ENCODE data around the gene RELN. TPM values are rescaled to one million over a fixed set of nuclear protein-coding genes. Genes with fewer than 3 reads are reported as not detected.

The RELN gene
- total and polyA plus RNA-seq, 4 experiments from 2014 or later, result not detected

DNA sequence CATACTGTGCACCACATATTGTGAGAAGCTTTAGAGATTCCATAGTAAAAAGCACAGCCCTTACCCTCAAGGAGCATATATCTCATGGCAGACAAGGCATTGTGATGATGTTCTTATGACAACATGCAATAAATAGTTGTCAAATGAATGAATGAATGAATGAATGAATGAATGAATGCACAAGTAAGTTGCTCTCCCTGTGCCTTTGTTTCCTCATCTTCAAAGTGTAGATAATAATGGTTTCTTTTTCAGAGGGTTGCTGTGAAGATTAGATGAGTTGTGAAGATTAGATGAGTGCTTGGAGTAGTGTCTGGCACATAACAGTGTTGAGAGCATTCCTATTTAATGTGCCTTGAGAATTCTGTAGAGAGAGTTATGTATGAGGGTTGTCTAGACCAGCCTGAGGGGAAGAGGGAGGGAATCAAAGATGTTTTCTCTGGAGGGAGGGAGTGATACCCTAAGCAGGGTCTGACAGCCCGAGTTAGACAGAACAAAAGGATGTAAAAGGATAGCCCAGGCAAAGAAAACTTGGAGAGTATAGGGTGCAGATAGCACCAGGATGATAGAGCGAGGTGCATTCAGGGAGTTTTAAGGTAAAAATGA lies 217.2 kb downstream of the RELN start:
- Histone ChIP-seq H3K9me3 (ENCODE audit: control insufficient read depth in 1 of 2, low read length in 2 of 2) (no peaks in the 10 kb centered on the region), H3K27me3 (ENCODE audit: insufficient read depth, low read length) (no peaks in the 10 kb centered on the region), H3K27ac (ENCODE audit: low read depth, low read length) (no peak overlapping the region), H3K36me3 (ENCODE audit: insufficient read depth, low read length) (no peaks in the 10 kb centered on the region), H3K4me3 (ENCODE audit: low read length in 2 of 2) (no peak overlapping the region), H3K4me1 (ENCODE audit: insufficient read depth, low read length) (no peaks in the 10 kb centered on the region)
- Mint-ChIP-seq H3K36me3 (no peaks in the 10 kb centered on the region), H3K27me3 (peaks cover 1 to 8% of the 10 kb centered on the region in 2 donors), H3K9me3 (peaks cover 0 to 3% (median 0%) of the 10 kb centered on the region in 8 donors), H3K27ac (peak overlapping the region in 1 of 7 donors; percentile 0), H3K4me1 (no peaks in the 10 kb centered on the region), H3K4me3 (no peak overlapping the region)
- CTCF ChIA-PET (ENCODE audit: partially characterized antibody), result no interaction called here
- DNase-seq, result no peak
- intact Hi-C loops (cut with micrococcal nuclease), result no loop called here
- POLR2A ChIA-PET (ENCODE audit: partially characterized antibody), result no interaction called here

GRCh38 chr7:103771294-103771693 lies 218.2 kb downstream of the RELN start:
- H3K4me1 ChIP-seq (ENCODE audit: insufficient read depth, low read length), result no peaks in the 10 kb centered on the region
- peak overlapping the region in 1 of 7 donors; percentile 31 for H3K27ac Mint-ChIP-seq
- H3K4me1 Mint-ChIP-seq, result no peaks in the 10 kb centered on the region
- no peak for DNase-seq
- H3K27me3 Mint-ChIP-seq, result peaks cover 1 to 8% of the 10 kb centered on the region in 2 donors
- no peaks in the 10 kb centered on the region for H3K27me3 ChIP-seq (ENCODE audit: insufficient read depth, low read length)
- ChIA-PET POLR2A (ENCODE audit: partially characterized antibody) (interaction anchor here (0.7 kb wide), 1 partner anchor 160 kb away, joined by 3 read pairs; no protein-coding TSS in a partner anchor), CTCF (ENCODE audit: partially characterized antibody) (no interaction called here)
- no peak overlapping the region for H3K27ac ChIP-seq (ENCODE audit: low read depth, low read length)
- no peaks in the 10 kb centered on the region for H3K9me3 ChIP-seq (ENCODE audit: control insufficient read depth in 1 of 2, low read length in 2 of 2)
- intact Hi-C loops (cut with micrococcal nuclease), result no loop called here
- H3K36me3 Mint-ChIP-seq, result no peaks in the 10 kb centered on the region
- H3K9me3 Mint-ChIP-seq, result peaks cover 0 to 3% (median 0%) of the 10 kb centered on the region in 8 donors
- H3K4me3 Mint-ChIP-seq, result no peak overlapping the region
- no peak overlapping the region for H3K4me3 ChIP-seq (ENCODE audit: low read length in 2 of 2)
- H3K36me3 ChIP-seq (ENCODE audit: insufficient read depth, low read length), result no peaks in the 10 kb centered on the region

- no peak for DNase-seq
- H3K27ac Mint-ChIP-seq, result no peak overlapping the region
- intact Hi-C loops (cut with micrococcal nuclease), result no loop called here
- no peaks in the 10 kb centered on the region for H3K36me3 Mint-ChIP-seq
- H3K9me3 Mint-ChIP-seq, result peaks cover 0 to 3% (median 0%) of the 10 kb centered on the region in 8 donors
- no peaks in the 10 kb centered on the region for H3K4me1 ChIP-seq (ENCODE audit: insufficient read depth, low read length)
- H3K27me3 ChIP-seq (ENCODE audit: insufficient read depth, low read length), result no peaks in the 10 kb centered on the region
- H3K27me3 Mint-ChIP-seq, result peaks cover 2 to 7% of the 10 kb centered on the region in 2 donors
- no peaks in the 10 kb centered on the region for H3K36me3 ChIP-seq (ENCODE audit: insufficient read depth, low read length)
- H3K27ac ChIP-seq (ENCODE audit: low read depth, low read length), result no peak overlapping the region
- ChIA-PET POLR2A (ENCODE audit: partially characterized antibody) (no interaction called here), CTCF (ENCODE audit: partially characterized antibody) (no interaction called here)
- H3K4me3 Mint-ChIP-seq, result no peak overlapping the region
- H3K9me3 ChIP-seq (ENCODE audit: control insufficient read depth in 1 of 2, low read length in 2 of 2), result no peaks in the 10 kb centered on the region
- H3K4me3 ChIP-seq (ENCODE audit: low read length in 2 of 2), result no peak overlapping the region
- H3K4me1 Mint-ChIP-seq, result no peaks in the 10 kb centered on the region
Measured at GRCh38 chr7:103766660-103767059, 222.8 kb downstream of the RELN start.

DNA sequence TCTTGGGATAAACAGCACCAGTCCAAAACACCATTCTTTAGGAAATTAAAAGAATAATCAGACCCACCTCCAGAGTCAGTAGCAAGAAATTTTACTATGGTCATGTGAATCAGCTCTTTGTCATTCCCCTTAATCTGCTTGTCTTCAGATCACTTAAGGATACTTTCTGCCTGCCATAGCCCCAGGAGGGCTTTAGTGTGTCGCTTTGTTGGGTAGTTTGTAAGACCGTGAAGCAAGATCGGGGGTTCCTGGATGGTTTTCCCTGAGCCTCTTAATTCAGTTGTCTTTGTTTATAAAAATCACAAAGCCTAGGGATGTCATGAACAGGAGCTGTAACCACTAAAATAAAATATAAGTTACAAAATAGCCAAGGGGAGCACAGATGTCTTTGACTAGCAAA lies 223.6 kb downstream of the RELN start:
- Mint-ChIP-seq H3K9me3 (peaks cover 0 to 1% (median 0%) of the 10 kb centered on the region in 8 donors), H3K4me3 (no peak overlapping the region), H3K36me3 (no peaks in the 10 kb centered on the region), H3K27me3 (peaks cover 0 to 7% of the 10 kb centered on the region in 2 donors), H3K27ac (no peak overlapping the region), H3K4me1 (no peaks in the 10 kb centered on the region)
- H3K4me3 ChIP-seq (ENCODE audit: low read length in 2 of 2), result no peak overlapping the region
- ChIA-PET POLR2A (ENCODE audit: partially characterized antibody) (no interaction called here), CTCF (ENCODE audit: partially characterized antibody) (no interaction called here)
- no peak for DNase-seq
- no peaks in the 10 kb centered on the region for H3K4me1 ChIP-seq (ENCODE audit: insufficient read depth, low read length)
- intact Hi-C loops (cut with micrococcal nuclease), result no loop called here
- no peaks in the 10 kb centered on the region for H3K9me3 ChIP-seq (ENCODE audit: control insufficient read depth in 1 of 2, low read length in 2 of 2)
- no peaks in the 10 kb centered on the region for H3K27me3 ChIP-seq (ENCODE audit: insufficient read depth, low read length)
- no peaks in the 10 kb centered on the region for H3K36me3 ChIP-seq (ENCODE audit: insufficient read depth, low read length)
- H3K27ac ChIP-seq (ENCODE audit: low read depth, low read length), result no peak overlapping the region

DNA sequence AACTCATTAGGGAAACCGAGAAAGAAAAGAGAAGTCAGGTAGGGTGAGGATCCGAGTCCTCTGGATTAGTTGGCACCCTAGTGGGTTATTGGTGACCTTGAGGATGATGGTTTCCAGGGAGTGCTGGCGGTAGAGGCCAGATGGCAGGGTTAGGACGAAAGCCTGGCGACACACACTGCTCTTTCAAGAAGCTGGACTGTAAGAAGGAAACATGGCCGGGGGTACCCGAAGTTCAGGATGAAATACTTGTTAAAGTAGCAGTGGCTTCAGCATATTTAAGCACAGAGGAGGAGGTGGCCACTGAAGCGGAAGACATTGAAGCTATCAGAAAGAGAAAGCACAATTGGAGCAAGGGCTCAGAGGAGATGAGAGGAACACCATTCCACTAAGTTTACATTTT lies 224.6 kb downstream of the RELN start:
- H3K27ac Mint-ChIP-seq, result no peak overlapping the region
- ChIA-PET CTCF (ENCODE audit: partially characterized antibody) (no interaction called here), POLR2A (ENCODE audit: partially characterized antibody) (no interaction called here)
- no peaks in the 10 kb centered on the region for H3K36me3 Mint-ChIP-seq
- H3K4me3 ChIP-seq (ENCODE audit: low read length in 2 of 2), result no peak overlapping the region
- intact Hi-C loops (cut with micrococcal nuclease), result no loop called here
- H3K27me3 Mint-ChIP-seq, result peaks cover 0 to 7% of the 10 kb centered on the region in 2 donors
- H3K27ac ChIP-seq (ENCODE audit: low read depth, low read length), result no peak overlapping the region
- peaks cover 0 to 1% (median 0%) of the 10 kb centered on the region in 8 donors for H3K9me3 Mint-ChIP-seq
- no peaks in the 10 kb centered on the region for H3K27me3 ChIP-seq (ENCODE audit: insufficient read depth, low read length)
- no peaks in the 10 kb centered on the region for H3K4me1 ChIP-seq (ENCODE audit: insufficient read depth, low read length)
- no peak overlapping the region for H3K4me3 Mint-ChIP-seq
- no peaks in the 10 kb centered on the region for H3K9me3 ChIP-seq (ENCODE audit: control insufficient read depth in 1 of 2, low read length in 2 of 2)
- no peaks in the 10 kb centered on the region for H3K36me3 ChIP-seq (ENCODE audit: insufficient read depth, low read length)
- no peaks in the 10 kb centered on the region for H3K4me1 Mint-ChIP-seq
- no peak for DNase-seq

GRCh38 chr7:103762877-103763276 lies 226.6 kb downstream of the RELN start:
- intact Hi-C loops (cut with micrococcal nuclease), result no loop called here
- Histone ChIP-seq H3K4me1 (ENCODE audit: insufficient read depth, low read length) (no peaks in the 10 kb centered on the region), H3K9me3 (ENCODE audit: control insufficient read depth in 1 of 2, low read length in 2 of 2) (no peaks in the 10 kb centered on the region), H3K4me3 (ENCODE audit: low read length in 2 of 2) (no peak overlapping the region), H3K27ac (ENCODE audit: low read depth, low read length) (no peak overlapping the region), H3K36me3 (ENCODE audit: insufficient read depth, low read length) (no peaks in the 10 kb centered on the region), H3K27me3 (ENCODE audit: insufficient read depth, low read length) (no peaks in the 10 kb centered on the region)
- POLR2A ChIA-PET (ENCODE audit: partially characterized antibody), result no interaction called here
- Mint-ChIP-seq H3K9me3 (peaks cover 0 to 1% (median 0%) of the 10 kb centered on the region in 8 donors), H3K27ac (no peak overlapping the region), H3K4me3 (no peak overlapping the region), H3K4me1 (no peaks in the 10 kb centered on the region), H3K27me3 (peaks cover 0 to 7% of the 10 kb centered on the region in 2 donors), H3K36me3 (no peaks in the 10 kb centered on the region)
- CTCF ChIA-PET (ENCODE audit: partially characterized antibody), result no interaction called here
- no peak for DNase-seq

DNA sequence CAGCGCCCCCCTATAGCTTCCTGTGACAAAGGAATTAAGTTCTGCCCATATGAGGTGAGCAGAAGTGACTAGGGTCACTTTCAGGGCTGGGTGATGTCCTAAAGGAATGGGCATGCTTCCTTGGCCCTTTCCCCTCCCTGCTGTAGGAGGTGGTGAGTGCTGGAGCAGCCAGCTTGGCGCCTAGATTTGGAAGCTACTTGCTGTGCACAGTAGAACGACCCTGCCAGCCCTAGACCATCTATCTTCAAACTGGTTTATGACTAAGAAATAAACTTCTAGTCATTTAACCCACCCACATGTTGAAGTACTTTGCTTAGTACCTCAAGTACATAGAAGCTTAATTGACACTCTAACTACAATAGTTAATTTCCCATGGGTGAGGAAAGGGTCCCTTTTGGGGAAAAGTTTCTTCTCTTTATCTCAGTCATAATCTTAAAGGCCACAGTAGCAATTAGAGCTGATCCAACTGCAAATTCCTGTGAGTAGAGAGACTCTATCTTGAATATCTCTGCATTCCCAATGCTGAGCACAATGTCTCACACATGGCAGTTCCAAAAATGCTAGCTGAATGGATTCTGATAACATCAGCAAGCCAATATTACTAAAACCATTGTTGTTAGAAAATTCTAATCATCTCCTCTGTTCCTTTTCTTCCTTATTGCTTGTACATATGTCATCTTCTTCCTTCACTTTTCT lies 227.2 kb downstream of the RELN start:
- CTCF ChIA-PET (ENCODE audit: partially characterized antibody), result no interaction called here
- no peaks in the 10 kb centered on the region for H3K27me3 ChIP-seq (ENCODE audit: insufficient read depth, low read length)
- no peak overlapping the region for H3K4me3 ChIP-seq (ENCODE audit: low read length in 2 of 2)
- H3K9me3 ChIP-seq (ENCODE audit: control insufficient read depth in 1 of 2, low read length in 2 of 2), result no peaks in the 10 kb centered on the region
- no peak overlapping the region for H3K4me3 Mint-ChIP-seq
- no peak overlapping the region for H3K27ac Mint-ChIP-seq
- peaks cover 0 to 7% of the 10 kb centered on the region in 2 donors for H3K27me3 Mint-ChIP-seq
- POLR2A ChIA-PET (ENCODE audit: partially characterized antibody), result no interaction called here
- no peak for DNase-seq
- H3K27ac ChIP-seq (ENCODE audit: low read depth, low read length), result no peak overlapping the region
- no peaks in the 10 kb centered on the region for H3K36me3 Mint-ChIP-seq
- intact Hi-C loops (cut with micrococcal nuclease), result no loop called here
- no peaks in the 10 kb centered on the region for H3K36me3 ChIP-seq (ENCODE audit: insufficient read depth, low read length)
- no peaks in the 10 kb centered on the region for H3K4me1 Mint-ChIP-seq
- no peaks in the 10 kb centered on the region for H3K4me1 ChIP-seq (ENCODE audit: insufficient read depth, low read length)
- H3K9me3 Mint-ChIP-seq, result peaks cover 0 to 1% (median 0%) of the 10 kb centered on the region in 8 donors

Data from CD4-positive, alpha-beta memory T cell (primary cell).